Sigmoid colon (tissue), 7 donors: Measurements from ENCODE around the gene AIFM2. TPM values are rescaled to one million over a fixed set of nuclear protein-coding genes. Genes with fewer than 3 reads are reported as not detected.

Source experiments
- DNase-seq: peaks from one replicate; pipeline ENCODE4 v3.0.0-alpha.2; 2019
- H3K27ac ChIP-seq, 4 donors: fragments of 200-600 bp; sonication (generic); one replicate each; pipeline ENCODE4 v1.5.1; 2016 to 2019; ENCODE audit warnings: mild to moderate bottlenecking in 1 of 4
- H3K27me3 ChIP-seq, 3 donors: fragments of 200-600 bp; sonication (generic); one replicate each; pipeline ENCODE4 v1.5.1; 2019; ENCODE audit warnings: mild to moderate bottlenecking in 1 of 3
- H3K36me3 ChIP-seq, 4 donors: fragments of 200-600 bp; sonication (generic); one replicate each; pipeline ENCODE4 v1.5.1; 2016 to 2019
- H3K4me1 ChIP-seq, 4 donors: fragments of 200-600 bp; sonication (generic); one replicate each; pipeline ENCODE4 v1.5.1; 2017 to 2019
- H3K4me3 ChIP-seq, 4 donors: fragments of 200-600 bp; sonication (generic); one replicate each; pipeline ENCODE4 v1.5.1; 2017 to 2019; ENCODE audit warnings: mild to moderate bottlenecking in 2 of 4, moderate library complexity in 1 of 4
- H3K9me3 ChIP-seq, 4 donors: fragments of 200-600 bp in 3 of 4; sonication (generic) in 3 of 4; one replicate each; pipeline versions ENCODE4 v1.5.1 to v1.6.1; 2013 to 2019
- EP300 ChIP-seq, 4 donors: sonication (generic); formaldehyde crosslinking; IDR thresholded peaks; one replicate each; pipeline ENCODE4 v1.6.1; 2017; ENCODE audit warnings: antibody characterized with exemption in 4 of 4
- POLR2A ChIP-seq, 2 donors: fragments of 450-650 bp; IDR thresholded peaks; one replicate each; pipeline ENCODE4 v1.6.1; 2016; ENCODE audit warnings: antibody characterized with exemption in 2 of 2, mild to moderate bottlenecking in 2 of 2, moderate library complexity in 2 of 2
- POLR2AphosphoS5 ChIP-seq, 4 donors: sonication (generic); formaldehyde crosslinking; IDR thresholded peaks; one replicate each; pipeline ENCODE4 v1.6.1; 2017; ENCODE audit warnings: antibody characterized with exemption in 4 of 4
- WGBS, 2 donors: extraction: QIAGEN DNeasy Blood & Tissue Kit; methylation state at CpG; one replicate each; pipeline ENCODE4 v1.1.7; 2013; 5-methylcytosine and 5-hydroxymethylcytosine counted together
- intact Hi-C: fragments of 100-400 bp; cut with DNase I; formaldehyde crosslinking; loops from one replicate; pipeline ENCODE4 v1.15.1; 2023
- polyA plus RNA-seq, 3 donors: library from polyadenylated mRNA; stranded (reverse); fragments of 200-250 nt; gene quantifications; one replicate each; pipeline ENCODE4 v1.2.3, GENCODE V29; 2013
- total RNA-seq, 4 donors: library from RNA; depleted of rRNA; stranded (reverse); fragments of >200 nt; gene quantifications; one replicate each; pipeline ENCODE4 v1.1.0, GENCODE V29; 2016
- TF ChIP-seq, protein P1 (sequence below), 4 experiments: fragments of 450-650 bp in 3 of 4; fragments of 200-600 bp in 1 of 4; IDR thresholded peaks; one replicate each; pipeline ENCODE4 v1.5.1; 2016 to 2019; ENCODE audit warnings: antibody characterized with exemption in 4 of 4, mild to moderate bottlenecking in 3 of 4, moderate library complexity in 2 of 4
- donor health status: healthy with polysubstance abuse.
- donor health status: Bipolar disorder and iron deficiency.
- donor health status: healthy.

The AIFM2 gene
- total and polyA plus RNA-seq, 7 donors: 10.2 to 26.8 (median 11.7) TPM

DNA sequence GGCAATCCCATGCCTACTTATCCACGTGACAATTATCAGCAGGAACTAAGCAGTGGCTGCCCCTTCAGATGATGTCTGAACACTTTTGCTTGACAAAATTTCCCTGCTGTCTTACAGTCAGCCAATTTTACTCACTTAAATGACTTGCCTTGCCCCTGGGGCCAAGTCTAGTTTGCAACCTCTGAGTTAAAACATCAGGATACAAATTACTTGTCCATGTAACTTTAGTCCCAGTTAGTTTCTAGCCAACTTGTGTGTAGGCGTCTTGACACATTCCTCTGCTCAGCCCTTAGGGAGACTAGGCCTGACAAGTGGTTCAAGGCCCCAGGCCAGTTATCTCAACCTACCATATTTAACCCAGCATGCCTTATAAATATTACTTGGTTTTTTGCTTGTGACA lies 25.5 kb upstream of the AIFM2 start:
- WGBS, 2 donors: 81% methylated on average over 2 of the region's 2 CpGs
- Histone ChIP-seq H3K9me3 (no peaks in the 10 kb centered on the region), H3K27me3 (no peaks in the 10 kb centered on the region), H3K36me3 (peaks cover 3 to 82% (median 32%) of the 10 kb centered on the region in 4 donors), H3K4me1 (peaks cover 0 to 16% (median 10%) of the 10 kb centered on the region in 4 donors), H3K27ac (no peak overlapping the region), H3K4me3 (no peak overlapping the region)
- no peak for TF ChIP-seq POLR2AphosphoS5 (IDR thresholded peaks at IDR 0.05)
- TF ChIP-seq, protein P1, sequence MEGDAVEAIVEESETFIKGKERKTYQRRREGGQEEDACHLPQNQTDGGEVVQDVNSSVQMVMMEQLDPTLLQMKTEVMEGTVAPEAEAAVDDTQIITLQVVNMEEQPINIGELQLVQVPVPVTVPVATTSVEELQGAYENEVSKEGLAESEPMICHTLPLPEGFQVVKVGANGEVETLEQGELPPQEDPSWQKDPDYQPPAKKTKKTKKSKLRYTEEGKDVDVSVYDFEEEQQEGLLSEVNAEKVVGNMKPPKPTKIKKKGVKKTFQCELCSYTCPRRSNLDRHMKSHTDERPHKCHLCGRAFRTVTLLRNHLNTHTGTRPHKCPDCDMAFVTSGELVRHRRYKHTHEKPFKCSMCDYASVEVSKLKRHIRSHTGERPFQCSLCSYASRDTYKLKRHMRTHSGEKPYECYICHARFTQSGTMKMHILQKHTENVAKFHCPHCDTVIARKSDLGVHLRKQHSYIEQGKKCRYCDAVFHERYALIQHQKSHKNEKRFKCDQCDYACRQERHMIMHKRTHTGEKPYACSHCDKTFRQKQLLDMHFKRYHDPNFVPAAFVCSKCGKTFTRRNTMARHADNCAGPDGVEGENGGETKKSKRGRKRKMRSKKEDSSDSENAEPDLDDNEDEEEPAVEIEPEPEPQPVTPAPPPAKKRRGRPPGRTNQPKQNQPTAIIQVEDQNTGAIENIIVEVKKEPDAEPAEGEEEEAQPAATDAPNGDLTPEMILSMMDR (IDR thresholded peaks at IDR 0.05): no peak
- no peak for TF ChIP-seq EP300 (IDR thresholded peaks at IDR 0.05)
- TF ChIP-seq POLR2A (IDR thresholded peaks at IDR 0.05): no peak
- DNase-seq: no peak
- intact Hi-C loops: no loop called here

DNA sequence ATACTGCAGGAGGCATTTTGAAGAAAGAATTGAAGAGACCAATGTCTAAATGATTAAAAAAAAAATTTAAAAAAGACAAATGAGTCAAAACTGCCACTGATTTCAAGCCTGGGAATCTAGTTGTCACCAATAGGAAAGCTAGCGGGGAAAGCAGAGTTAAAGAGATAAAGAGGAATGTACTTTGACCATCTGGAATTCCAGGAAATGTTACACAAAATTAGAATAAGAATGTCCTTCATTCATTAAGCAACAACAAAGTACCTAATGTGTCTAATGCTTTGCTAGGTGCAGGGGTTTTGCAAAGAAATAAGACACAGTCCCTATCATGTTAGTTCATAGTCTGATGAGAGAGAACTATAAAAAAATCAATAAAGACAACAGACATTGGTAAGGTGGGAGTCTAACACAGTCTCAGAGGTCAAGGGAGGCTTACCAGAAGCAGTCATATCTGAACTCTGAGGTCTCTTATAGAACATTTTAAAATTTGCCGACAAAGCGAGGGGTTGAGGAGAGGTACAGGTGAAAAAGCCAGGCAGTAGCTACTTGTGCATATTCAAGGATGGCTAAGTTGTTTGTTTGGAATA lies 22.7 kb upstream of the AIFM2 start:
- Histone ChIP-seq H3K9me3 (no peaks in the 10 kb centered on the region), H3K4me3 (no peak overlapping the region), H3K36me3 (peaks cover 19 to 96% (median 44%) of the 10 kb centered on the region in 4 donors), H3K27ac (no peak overlapping the region), H3K27me3 (no peaks in the 10 kb centered on the region), H3K4me1 (no peaks in the 10 kb centered on the region)
- 59 to 82% methylated on average over 3 of the region's 3 CpGs for WGBS, 2 donors
- TF ChIP-seq, protein P1 (IDR thresholded peaks at IDR 0.05): no peak
- TF ChIP-seq POLR2A (IDR thresholded peaks at IDR 0.05) (no peak), POLR2AphosphoS5 (IDR thresholded peaks at IDR 0.05) (no peak), EP300 (IDR thresholded peaks at IDR 0.05) (no peak)
- no peak for DNase-seq
- intact Hi-C loops: no loop called here

DNA sequence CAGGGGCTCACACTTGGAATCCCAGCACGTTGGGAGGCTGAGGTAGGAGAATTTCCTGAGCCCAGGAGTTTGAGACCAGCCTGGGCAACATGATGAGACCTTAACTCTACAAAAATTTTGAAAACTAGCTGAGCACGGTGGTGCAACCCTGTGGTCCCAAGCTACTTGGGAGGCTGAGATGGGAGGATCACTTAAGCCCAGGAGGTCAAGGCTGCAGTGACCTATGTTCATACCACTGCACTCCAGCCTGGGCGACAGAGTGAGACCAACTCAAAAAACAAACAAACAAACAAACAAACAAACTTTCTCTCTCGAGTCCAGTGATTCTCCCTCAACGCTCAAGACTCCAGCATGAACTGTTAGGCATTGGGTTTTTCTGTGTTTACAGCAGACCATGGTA lies 15.9 kb upstream of the AIFM2 start:
- no peak overlapping the region for H3K27ac ChIP-seq
- H3K27me3 ChIP-seq: no peaks in the 10 kb centered on the region
- peaks cover 0 to 32% (median 18%) of the 10 kb centered on the region in 4 donors for H3K4me1 ChIP-seq
- no peak overlapping the region for H3K4me3 ChIP-seq
- intact Hi-C loops: loop anchor here (10.0 kb wide), 1 partner anchor 216 kb away; no protein-coding TSS in a partner anchor
- WGBS, 2 donors: 87 to 93% methylated on average over 5 of the region's 5 CpGs
- H3K36me3 ChIP-seq: peaks cover 12 to 40% (median 20%) of the 10 kb centered on the region in 4 donors
- TF ChIP-seq EP300 (IDR thresholded peaks at IDR 0.05) (no peak), POLR2AphosphoS5 (IDR thresholded peaks at IDR 0.05) (no peak)
- TF ChIP-seq, protein P1 (IDR thresholded peaks at IDR 0.05): no peak
- DNase-seq: no peak
- no peaks in the 10 kb centered on the region for H3K9me3 ChIP-seq

DNA sequence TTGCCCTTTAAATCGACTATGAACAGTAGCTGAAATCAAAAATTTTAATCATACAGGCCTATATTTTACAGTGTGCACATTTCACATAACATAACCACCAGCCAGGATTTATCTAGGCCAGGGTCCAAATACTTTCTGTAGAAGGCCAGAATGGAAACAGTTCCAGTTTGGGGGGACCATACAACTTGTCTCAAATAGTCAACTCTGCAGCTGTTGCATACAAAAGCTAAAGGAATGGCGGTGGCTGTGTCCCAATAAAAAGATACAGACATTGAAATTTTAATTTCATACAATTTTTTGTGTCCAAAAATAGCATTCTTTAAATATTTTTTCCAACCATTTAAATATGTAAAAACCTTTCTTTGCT lies 14.6 kb upstream of the AIFM2 start:
- Histone ChIP-seq H3K4me1 (peaks cover 0 to 32% (median 18%) of the 10 kb centered on the region in 4 donors), H3K27me3 (no peaks in the 10 kb centered on the region), H3K27ac (peak overlapping the region; percentile 95 to 98 (median 96)), H3K4me3 (peak overlapping the region in 2 of 4 donors; percentile 86 to 89), H3K36me3 (peaks cover 10 to 27% (median 13%) of the 10 kb centered on the region in 4 donors), H3K9me3 (no peaks in the 10 kb centered on the region)
- 19 to 37% methylated on average over 2 of the region's 2 CpGs for WGBS, 2 donors
- no peak for DNase-seq
- TF ChIP-seq POLR2AphosphoS5 (IDR thresholded peaks at IDR 0.05): no peak
- TF ChIP-seq EP300 (IDR thresholded peaks at IDR 0.05): no peak
- TF ChIP-seq POLR2A (IDR thresholded peaks at IDR 0.05): no peak
- TF ChIP-seq, protein P1 (IDR thresholded peaks at IDR 0.05): no peak
- intact Hi-C loops: loop anchor here (2.0 to 10.0 kb wide), 2 partner anchors 24 to 218 kb away; partner anchors contain the start of gene SAR1A
